ENCODE results near the gene FSD1L. TPM values are rescaled to one million over a fixed set of nuclear protein-coding genes. Genes with fewer than 3 reads are reported as not detected.

FSD1L gene
- total and polyA plus RNA-seq, 2 donors (not counting 1 experiment from before 2014, with no cell fraction given) = 0.70 to 15.2 TPM

DNA sequence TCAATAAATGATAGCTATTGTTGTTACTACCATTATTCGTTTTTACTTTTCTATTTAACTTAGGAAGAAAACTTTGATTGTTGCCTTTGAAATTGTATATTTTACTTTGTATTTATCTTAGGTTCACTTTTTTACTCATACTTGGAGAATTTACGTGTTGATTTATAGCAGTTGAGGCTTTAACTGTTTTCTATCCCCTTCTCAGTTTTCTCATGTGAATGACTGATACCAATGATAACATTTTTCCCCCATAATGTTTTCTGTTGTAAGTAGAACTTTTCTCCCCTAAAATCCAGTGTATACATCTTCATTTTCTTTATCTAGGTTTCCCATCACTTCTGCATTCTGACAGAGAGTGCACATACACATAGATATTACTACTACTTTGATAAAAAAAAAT is 54.4 kb downstream of the FSD1L start:
- intact Hi-C loops (cut with micrococcal nuclease) = no loop called here
- Mint-ChIP-seq H3K27ac (no peak overlapping the region), H3K27me3 (no peaks in the 10 kb centered on the region), H3K4me3 (no peak overlapping the region), H3K4me1 (peaks cover 28% of the 10 kb centered on the region), H3K9me3 (ENCODE audit: insufficient read depth) (no peaks in the 10 kb centered on the region)
- POLR2A ChIA-PET = no interaction called here
- no peak overlapping the region for H2AFZ ChIP-seq (ENCODE audit: insufficient read depth, low read depth, low read length, poor library complexity, severe bottlenecking)
- TF ChIP-seq EZH2 (IDR thresholded peaks at IDR 0.05; ENCODE audit: borderline replicate concordance, insufficient read depth, low read depth, low read length, poor library complexity, severe bottlenecking) = no peak
- TF ChIP-seq, protein P1, sequence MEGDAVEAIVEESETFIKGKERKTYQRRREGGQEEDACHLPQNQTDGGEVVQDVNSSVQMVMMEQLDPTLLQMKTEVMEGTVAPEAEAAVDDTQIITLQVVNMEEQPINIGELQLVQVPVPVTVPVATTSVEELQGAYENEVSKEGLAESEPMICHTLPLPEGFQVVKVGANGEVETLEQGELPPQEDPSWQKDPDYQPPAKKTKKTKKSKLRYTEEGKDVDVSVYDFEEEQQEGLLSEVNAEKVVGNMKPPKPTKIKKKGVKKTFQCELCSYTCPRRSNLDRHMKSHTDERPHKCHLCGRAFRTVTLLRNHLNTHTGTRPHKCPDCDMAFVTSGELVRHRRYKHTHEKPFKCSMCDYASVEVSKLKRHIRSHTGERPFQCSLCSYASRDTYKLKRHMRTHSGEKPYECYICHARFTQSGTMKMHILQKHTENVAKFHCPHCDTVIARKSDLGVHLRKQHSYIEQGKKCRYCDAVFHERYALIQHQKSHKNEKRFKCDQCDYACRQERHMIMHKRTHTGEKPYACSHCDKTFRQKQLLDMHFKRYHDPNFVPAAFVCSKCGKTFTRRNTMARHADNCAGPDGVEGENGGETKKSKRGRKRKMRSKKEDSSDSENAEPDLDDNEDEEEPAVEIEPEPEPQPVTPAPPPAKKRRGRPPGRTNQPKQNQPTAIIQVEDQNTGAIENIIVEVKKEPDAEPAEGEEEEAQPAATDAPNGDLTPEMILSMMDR (IDR thresholded peaks at IDR 0.05) = no peak
- no peaks in the 10 kb centered on the region for H3K27me3 ChIP-seq (replicated peaks in 1 of 4; ENCODE audit: control extremely low read depth in 1 of 4, control insufficient read depth in 3 of 4, insufficient read depth in 4 of 4, low read length in 3 of 4)
- H3K79me2 ChIP-seq (ENCODE audit: control insufficient read depth, insufficient read depth, low read length) = no peaks in the 10 kb centered on the region
- H3K4me1 ChIP-seq (ENCODE audit: control insufficient read depth in 2 of 2, insufficient read depth in 2 of 2, low read length in 2 of 2) = peaks cover 14 to 20% of the 10 kb centered on the region in 2 donors
- no CpG with 5 or more reads among the region's 2 CpGs for WGBS (ENCODE audit: insufficient coverage)
- H3K4me3 ChIP-seq (ENCODE audit: control extremely low read depth in 1 of 5, extremely low read depth in 1 of 5, insufficient read depth in 1 of 5, low read depth in 2 of 5, low read length in 4 of 5) = no peak overlapping the region
- H3K27ac ChIP-seq (ENCODE audit: low read length in 2 of 2) = no peak overlapping the region
- DNase-seq (no peak), ATAC-seq (ENCODE audit: low read depth) (no peak)
- no peaks in the 10 kb centered on the region for H3K9me3 ChIP-seq (ENCODE audit: control extremely low read depth in 1 of 3, control insufficient read depth in 2 of 3, insufficient read depth in 1 of 3, low read length in 2 of 3)
- no peaks in the 10 kb centered on the region for H4K20me1 ChIP-seq (ENCODE audit: control insufficient read depth, insufficient read depth, low read length, poor library complexity, severe bottlenecking)
- CTCF ChIA-PET = no interaction called here
- H3K4me2 ChIP-seq (replicated peaks; ENCODE audit: low read depth, low read length, poor library complexity, severe bottlenecking) = no peak overlapping the region
- no peak overlapping the region for H3K9ac ChIP-seq (ENCODE audit: low read length)
- H3K36me3 ChIP-seq (replicated peaks in 1 of 2; ENCODE audit: control extremely low read depth in 1 of 2, control insufficient read depth in 1 of 2, extremely low read depth in 1 of 2, insufficient read depth in 2 of 2, low read length in 1 of 2) = no peaks in the 10 kb centered on the region

DNA sequence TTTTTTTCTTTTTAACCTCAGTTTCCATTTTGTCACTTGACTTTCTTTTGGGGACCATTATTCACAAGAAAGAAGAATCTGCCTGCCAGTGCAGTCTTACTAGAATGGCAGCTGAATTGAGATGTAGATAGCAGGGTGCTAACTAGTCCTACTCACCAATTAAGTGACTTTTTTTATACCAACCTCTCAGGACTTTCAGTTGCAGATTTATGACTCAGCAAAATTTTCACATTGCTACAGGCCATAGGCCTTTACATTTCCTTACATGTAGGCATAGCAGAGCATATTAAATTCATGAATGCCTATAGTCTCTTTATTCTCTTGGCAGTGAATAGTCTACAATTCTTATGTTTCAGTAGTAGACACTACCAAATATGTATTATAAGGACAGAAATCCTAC is 56.0 kb downstream of the FSD1L start:
- Histone ChIP-seq H3K27me3 (replicated peaks in 1 of 4; ENCODE audit: control extremely low read depth in 1 of 4, control insufficient read depth in 3 of 4, insufficient read depth in 4 of 4, low read length in 3 of 4) (no peaks in the 10 kb centered on the region), H3K4me2 (replicated peaks; ENCODE audit: low read depth, low read length, poor library complexity, severe bottlenecking) (no peak overlapping the region), H3K79me2 (ENCODE audit: control insufficient read depth, insufficient read depth, low read length) (no peaks in the 10 kb centered on the region), H3K27ac (ENCODE audit: low read length in 2 of 2) (no peak overlapping the region), H3K9me3 (ENCODE audit: control extremely low read depth in 1 of 3, control insufficient read depth in 2 of 3, insufficient read depth in 1 of 3, low read length in 2 of 3) (no peaks in the 10 kb centered on the region), H2AFZ (ENCODE audit: insufficient read depth, low read depth, low read length, poor library complexity, severe bottlenecking) (no peak overlapping the region), H4K20me1 (ENCODE audit: control insufficient read depth, insufficient read depth, low read length, poor library complexity, severe bottlenecking) (no peaks in the 10 kb centered on the region), H3K4me3 (ENCODE audit: control extremely low read depth in 1 of 5, extremely low read depth in 1 of 5, insufficient read depth in 1 of 5, low read depth in 2 of 5, low read length in 4 of 5) (no peak overlapping the region), H3K36me3 (replicated peaks in 1 of 2; ENCODE audit: control extremely low read depth in 1 of 2, control insufficient read depth in 1 of 2, extremely low read depth in 1 of 2, insufficient read depth in 2 of 2, low read length in 1 of 2) (no peaks in the 10 kb centered on the region), H3K4me1 (ENCODE audit: control insufficient read depth in 2 of 2, insufficient read depth in 2 of 2, low read length in 2 of 2) (peaks cover 14 to 20% of the 10 kb centered on the region in 2 donors), H3K9ac (ENCODE audit: low read length) (no peak overlapping the region)
- DNase-seq (no peak), ATAC-seq (ENCODE audit: low read depth) (no peak)
- Mint-ChIP-seq H3K4me1 (peaks cover 26% of the 10 kb centered on the region), H3K9me3 (ENCODE audit: insufficient read depth) (no peaks in the 10 kb centered on the region), H3K4me3 (no peak overlapping the region), H3K27me3 (no peaks in the 10 kb centered on the region), H3K27ac (no peak overlapping the region)
- POLR2A ChIA-PET = no interaction called here
- TF ChIP-seq EZH2 (IDR thresholded peaks at IDR 0.05; ENCODE audit: borderline replicate concordance, insufficient read depth, low read depth, low read length, poor library complexity, severe bottlenecking) = no peak
- TF ChIP-seq, protein P1 (IDR thresholded peaks at IDR 0.05) = no peak
- CTCF ChIA-PET = no interaction called here
- intact Hi-C loops (cut with micrococcal nuclease) = no loop called here
